Astrocyte of the spinal cord (primary cell): Measurements from ENCODE around the gene NT5C3A.
A peak's percentile ranks its signal among the peaks of the same experiment; 100 is the strongest.
"Not testable (repeated sequence)": the region's sequence is repeated elsewhere in the genome, so short reads cannot be mapped to it uniquely, and the experiment has no call there.

ENCODE experiments used
- DNase-seq: peaks from one replicate; pipeline ENCODE4 v3.0.0; 2011; ENCODE audit warnings: low read depth, low spot score
- H3K4me3 ChIP-seq: 2 replicates; pipeline ENCODE4 v1.5.1; 2011; ENCODE audit warnings: low read depth, mild to moderate bottlenecking, low read length, moderate library complexity
- in situ Hi-C: cut with HindIII; loops from 2 replicates; pipeline ENCODE4 v1.10.0; 2017; ENCODE audit warnings: low sequenced_read_pairs

The NT5C3A gene

DNA sequence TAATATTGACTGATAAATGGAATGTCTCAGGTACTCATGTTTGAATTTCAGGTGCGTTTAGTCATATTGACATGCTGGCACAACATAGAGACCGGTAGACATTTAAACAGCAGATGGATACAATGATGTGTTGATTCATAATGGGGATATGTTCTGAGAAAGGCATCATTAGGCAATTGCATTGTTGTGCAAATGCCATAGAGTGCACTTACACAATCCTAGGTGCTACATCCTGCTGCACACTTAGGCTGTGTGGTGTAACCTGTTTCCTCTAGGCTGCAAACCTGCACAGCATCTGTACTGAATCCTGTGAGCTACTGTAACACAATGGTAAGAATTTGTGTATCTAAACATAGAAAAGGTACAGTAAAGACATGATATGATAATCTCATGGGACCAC, 85.4 kb downstream of the NT5C3A start:
- in situ Hi-C loops, DNase-seq, H3K4me3 ChIP-seq: not testable (repeated sequence)

DNA sequence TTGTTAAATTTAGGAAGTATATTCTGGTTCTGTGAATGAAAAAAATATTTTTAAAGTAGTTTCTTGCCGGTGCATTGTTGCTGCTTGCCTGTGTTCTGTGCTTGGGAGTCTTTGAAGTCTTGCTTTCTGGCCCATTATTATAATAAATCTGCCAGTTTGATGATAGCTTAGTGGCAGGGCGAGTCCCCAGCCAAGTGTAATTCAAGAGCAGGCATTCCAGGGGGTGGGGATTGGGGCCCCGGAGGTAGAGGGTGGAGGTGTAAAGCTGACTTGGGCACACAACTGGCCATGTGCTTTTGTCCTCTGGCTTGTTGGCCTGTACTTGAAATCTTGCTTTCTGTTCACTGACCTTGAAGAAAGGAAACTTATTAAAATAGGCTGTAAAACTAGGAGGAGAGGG, 90.6 kb downstream of the NT5C3A start:
- in situ Hi-C loops, DNase-seq, H3K4me3 ChIP-seq: not testable (repeated sequence)

DNA sequence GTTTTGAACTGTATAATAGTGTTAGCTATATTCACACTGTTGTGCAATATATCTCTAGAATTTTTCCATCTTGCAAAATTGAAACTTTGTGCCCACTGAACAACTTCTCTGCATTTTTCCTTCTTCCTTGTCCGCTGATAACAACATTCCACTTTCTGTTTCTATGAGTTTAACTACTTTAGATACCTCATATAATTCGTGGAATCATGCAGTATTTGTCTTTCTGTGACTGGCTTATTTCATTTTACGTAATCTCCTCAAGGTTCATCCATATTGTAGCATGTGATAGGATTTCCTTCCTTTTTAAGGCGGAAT, 95.4 kb downstream of the NT5C3A start:
- in situ Hi-C loops, DNase-seq, H3K4me3 ChIP-seq: not testable (repeated sequence)

DNA sequence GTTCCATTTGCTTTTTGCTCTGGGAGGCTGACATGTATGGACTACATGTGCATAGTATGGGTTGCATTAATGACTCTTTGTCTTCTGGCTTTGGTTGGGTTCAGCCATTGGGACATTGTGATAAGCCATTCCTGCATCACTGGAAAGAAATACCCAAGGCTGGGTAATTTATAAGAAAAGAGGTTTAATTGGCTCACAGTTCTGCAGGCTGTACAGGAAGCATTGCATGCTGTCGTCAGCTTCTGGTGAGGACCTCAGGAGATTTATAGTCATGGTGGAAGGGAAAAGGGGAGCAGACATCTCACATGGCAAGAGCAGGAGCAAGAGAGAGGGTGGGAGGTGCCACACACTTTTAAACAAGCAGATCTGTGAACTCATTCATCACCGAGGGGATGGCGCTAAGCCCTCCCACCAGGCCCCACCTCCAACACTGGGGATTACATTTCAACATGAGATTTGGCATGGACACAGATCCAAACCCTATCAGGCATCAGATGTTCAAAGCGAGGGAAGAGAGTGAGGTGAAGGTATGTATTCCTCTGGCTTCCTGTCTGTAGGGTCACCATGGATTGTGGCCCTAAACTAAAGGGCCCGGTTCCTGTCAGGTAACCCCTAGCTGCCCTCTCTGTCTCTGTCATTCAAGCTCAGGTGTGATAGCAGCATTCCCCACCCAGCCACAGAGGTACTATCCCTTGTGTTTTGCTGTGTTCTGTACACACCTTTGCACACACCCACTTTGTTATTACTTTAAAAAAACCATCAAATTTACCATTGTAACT, 95.9 kb downstream of the NT5C3A start:
- in situ Hi-C loops, H3K4me3 ChIP-seq, DNase-seq: not testable (repeated sequence)

DNA sequence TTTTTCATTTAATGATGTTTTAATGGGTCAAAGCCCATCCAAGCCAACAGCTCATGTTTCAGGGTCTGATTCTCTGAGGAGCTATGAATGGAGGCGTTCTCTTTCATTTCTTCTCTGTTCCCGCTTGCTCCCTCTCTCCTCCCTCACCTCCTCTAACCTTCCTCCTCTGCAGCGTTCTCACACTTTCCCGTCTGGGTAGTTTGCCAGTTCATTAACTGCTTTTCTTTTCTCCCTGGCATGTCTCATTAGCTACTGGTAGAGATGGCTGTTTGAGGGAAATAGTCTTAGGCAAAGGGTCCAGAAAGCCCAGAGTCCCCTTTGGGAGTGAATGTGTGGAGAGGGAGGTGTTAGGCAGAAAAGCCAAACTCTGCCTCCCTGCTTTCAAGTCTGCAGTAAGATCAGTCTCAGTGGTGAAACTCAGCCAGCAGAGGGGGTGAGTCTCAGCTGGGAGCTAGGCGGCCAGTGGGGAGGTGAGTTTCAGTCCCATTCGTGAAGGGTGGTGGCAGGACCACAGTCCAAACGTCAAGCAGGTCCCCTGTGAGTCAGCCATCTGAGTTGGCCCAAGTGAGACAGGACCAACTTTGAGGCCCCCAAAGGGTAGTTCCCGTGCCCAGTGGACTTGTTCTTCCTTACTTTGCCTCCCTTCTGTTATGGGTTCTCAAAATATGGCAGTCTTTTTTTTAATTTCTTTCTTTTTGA, 98.0 kb downstream of the NT5C3A start:
- peak; percentile 26 for DNase-seq
- H3K4me3 ChIP-seq, in situ Hi-C loops: not testable (repeated sequence)
